ENCODE measurements around the gene DHX38.
A peak's percentile ranks its signal among the peaks of the same experiment; 100 is the strongest.

Gene DHX38

DNA sequence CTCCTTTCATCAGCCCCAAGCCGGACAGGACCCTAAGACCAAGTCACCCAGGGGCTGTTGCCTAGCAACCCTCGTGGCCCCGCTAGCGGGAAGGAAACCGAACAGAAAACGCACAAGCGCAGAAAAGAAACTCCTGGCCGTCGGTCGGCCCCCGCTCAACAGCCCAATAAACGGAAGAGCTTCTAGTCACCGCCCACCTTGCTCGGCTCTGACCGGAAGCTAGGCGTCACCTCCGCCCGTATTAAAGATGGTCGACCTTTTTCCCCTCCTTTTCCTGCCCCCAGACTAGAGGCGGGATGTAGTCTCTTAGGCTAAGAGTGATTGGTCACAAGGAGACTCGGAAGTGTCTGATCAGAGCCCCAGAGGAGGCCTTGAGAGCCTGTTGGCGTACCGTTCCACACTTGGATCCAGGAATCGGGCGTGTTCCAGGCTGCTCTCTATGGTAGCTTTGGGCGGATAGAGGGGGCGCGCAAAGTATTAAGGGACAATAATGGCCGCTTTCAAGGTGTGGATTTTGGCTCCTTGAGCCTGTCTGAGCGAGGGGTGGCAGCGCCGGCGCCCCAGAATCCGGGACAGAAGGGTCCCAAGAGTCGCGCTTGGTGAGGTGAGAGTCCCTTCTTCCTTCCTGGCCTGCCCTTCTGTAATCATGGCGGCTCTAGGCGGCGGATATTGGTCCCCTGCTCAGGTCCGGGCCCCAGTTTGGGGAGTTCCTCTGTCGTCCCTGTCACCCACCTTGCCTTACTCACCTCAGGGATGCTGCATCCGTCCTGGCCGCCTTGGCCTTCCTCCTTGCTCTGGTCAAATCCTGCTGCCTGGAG, at the start of gene DHX38, which contains the start of gene TXNL4B:
DHX38 (plus strand) TSS at position 400 of the 818 bp plus-strand sequence. CDS start 2,311 bp downstream, outside the sequence.
TXNL4B (minus strand) TSS at position 173 of the 818 bp plus-strand sequence. CDS start 2,871 bp downstream, outside the sequence.
- H4K20me1 ChIP-seq (ENCODE audit: insufficient read depth, low read length, poor library complexity, severe bottlenecking), result peaks cover 23% of the 10 kb centered on the region
- H3K27me3 ChIP-seq (ENCODE audit: insufficient read depth, low read length, poor library complexity, severe bottlenecking), result no peaks in the 10 kb centered on the region
- H3K79me2 ChIP-seq (ENCODE audit: insufficient read depth, low read length), result peaks cover 71% of the 10 kb centered on the region
- H3K4me1 ChIP-seq (ENCODE audit: insufficient read depth, low read length, poor library complexity, severe bottlenecking), result peaks cover 31% of the 10 kb centered on the region
- no peak for TF ChIP-seq EZH2phosphoT487 (IDR thresholded peaks at IDR 0.05; ENCODE audit: borderline replicate concordance)
- TF ChIP-seq, protein P1, sequence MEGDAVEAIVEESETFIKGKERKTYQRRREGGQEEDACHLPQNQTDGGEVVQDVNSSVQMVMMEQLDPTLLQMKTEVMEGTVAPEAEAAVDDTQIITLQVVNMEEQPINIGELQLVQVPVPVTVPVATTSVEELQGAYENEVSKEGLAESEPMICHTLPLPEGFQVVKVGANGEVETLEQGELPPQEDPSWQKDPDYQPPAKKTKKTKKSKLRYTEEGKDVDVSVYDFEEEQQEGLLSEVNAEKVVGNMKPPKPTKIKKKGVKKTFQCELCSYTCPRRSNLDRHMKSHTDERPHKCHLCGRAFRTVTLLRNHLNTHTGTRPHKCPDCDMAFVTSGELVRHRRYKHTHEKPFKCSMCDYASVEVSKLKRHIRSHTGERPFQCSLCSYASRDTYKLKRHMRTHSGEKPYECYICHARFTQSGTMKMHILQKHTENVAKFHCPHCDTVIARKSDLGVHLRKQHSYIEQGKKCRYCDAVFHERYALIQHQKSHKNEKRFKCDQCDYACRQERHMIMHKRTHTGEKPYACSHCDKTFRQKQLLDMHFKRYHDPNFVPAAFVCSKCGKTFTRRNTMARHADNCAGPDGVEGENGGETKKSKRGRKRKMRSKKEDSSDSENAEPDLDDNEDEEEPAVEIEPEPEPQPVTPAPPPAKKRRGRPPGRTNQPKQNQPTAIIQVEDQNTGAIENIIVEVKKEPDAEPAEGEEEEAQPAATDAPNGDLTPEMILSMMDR (conservative IDR thresholded peaks at IDR 0.05; ENCODE audit: low read length), result no peak
- H2AFZ ChIP-seq (ENCODE audit: low read length), result peak within 1 kb of the TSS; percentile 86
- H3K9me2 ChIP-seq (replicated peaks; ENCODE audit: low read depth, low read length), result no peaks in the 10 kb centered on the region
- H3K9ac ChIP-seq (ENCODE audit: low read depth, low read length, poor library complexity, severe bottlenecking), result peak within 1 kb of the TSS; percentile 94
- H3F3A ChIP-seq (ENCODE audit: low read depth), result no peaks in the 10 kb centered on the region
- peak within 1 kb of the TSS; percentile 97 for H3K4me3 ChIP-seq (ENCODE audit: low read length, poor library complexity, severe bottlenecking)
- peak within 1 kb of the TSS; percentile 90 for H3K4me2 ChIP-seq (ENCODE audit: low read depth, low read length, poor library complexity, severe bottlenecking)
- H3K9me3 ChIP-seq (ENCODE audit: insufficient read depth, low read depth, low read length), result no peaks in the 10 kb centered on the region
- peaks cover 21% of the 10 kb centered on the region; the same call in 1 of the 2 replicates for H3K36me3 ChIP-seq (ENCODE audit: insufficient read depth, low read length)

DNA sequence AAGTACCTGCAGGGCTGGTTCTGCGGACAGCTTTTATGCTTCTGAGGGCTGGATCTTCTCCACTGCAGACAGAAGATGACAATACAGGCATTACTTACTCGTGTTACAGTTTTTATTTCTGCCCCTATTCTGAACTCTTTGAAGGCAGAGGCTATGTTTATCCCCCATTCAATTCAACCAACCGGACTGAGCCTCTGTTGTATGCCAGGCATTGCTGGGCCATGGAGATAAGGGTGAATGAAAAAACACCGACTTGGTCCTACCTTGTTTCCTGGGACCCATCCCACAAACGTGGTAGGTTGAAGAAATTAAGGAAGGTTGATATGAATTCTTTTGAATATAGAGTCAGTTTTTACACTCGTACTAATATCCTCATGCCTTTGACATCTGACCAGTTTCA, 49.4 kb upstream of the DHX38 start:
- Histone ChIP-seq H3F3A (ENCODE audit: low read depth) (no peaks in the 10 kb centered on the region), H3K79me2 (ENCODE audit: insufficient read depth, low read length) (no peaks in the 10 kb centered on the region), H3K27me3 (ENCODE audit: insufficient read depth, low read length, poor library complexity, severe bottlenecking) (no peaks in the 10 kb centered on the region), H3K9me2 (replicated peaks; ENCODE audit: low read depth, low read length) (no peaks in the 10 kb centered on the region), H2AFZ (ENCODE audit: low read length) (no peak overlapping the region), H3K4me3 (ENCODE audit: low read length, poor library complexity, severe bottlenecking) (no peak overlapping the region), H3K4me1 (ENCODE audit: insufficient read depth, low read length, poor library complexity, severe bottlenecking) (peaks cover 9% of the 10 kb centered on the region), H3K9me3 (ENCODE audit: insufficient read depth, low read depth, low read length) (no peaks in the 10 kb centered on the region), H3K4me2 (ENCODE audit: low read depth, low read length, poor library complexity, severe bottlenecking) (no peak overlapping the region), H3K9ac (ENCODE audit: low read depth, low read length, poor library complexity, severe bottlenecking) (no peak overlapping the region), H3K36me3 (ENCODE audit: insufficient read depth, low read length) (no peaks in the 10 kb centered on the region), H4K20me1 (ENCODE audit: insufficient read depth, low read length, poor library complexity, severe bottlenecking) (no peaks in the 10 kb centered on the region)
- TF ChIP-seq, protein P1 (conservative IDR thresholded peaks at IDR 0.05; ENCODE audit: low read length), result no peak
- no peak for TF ChIP-seq EZH2phosphoT487 (IDR thresholded peaks at IDR 0.05; ENCODE audit: borderline replicate concordance)

DNA sequence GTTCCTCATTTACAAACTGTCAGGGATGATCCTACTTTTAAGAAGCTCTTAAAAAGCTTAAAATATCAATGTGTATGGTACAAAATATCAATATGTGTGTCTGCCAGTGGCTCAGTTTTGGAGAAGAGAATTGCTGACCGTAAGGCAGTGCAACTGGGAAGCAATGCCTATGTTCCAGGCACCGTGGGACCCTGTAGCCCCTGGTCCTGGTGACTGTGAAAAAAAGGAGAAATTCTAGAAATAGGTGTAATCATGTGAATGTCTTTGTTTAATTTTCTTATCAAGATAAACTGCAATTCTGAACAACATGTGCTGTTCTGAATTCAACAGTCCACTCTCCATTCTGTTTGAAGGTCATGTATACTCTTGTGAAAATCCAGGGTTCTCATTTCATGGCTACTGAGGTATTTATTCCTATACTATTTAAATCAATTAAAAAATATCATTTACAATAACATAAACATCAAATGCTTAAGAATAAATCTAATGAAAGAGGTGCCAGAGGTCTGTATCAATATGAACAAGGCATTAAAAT, 48.8 kb upstream of the DHX38 start:
- H3K9ac ChIP-seq (ENCODE audit: low read depth, low read length, poor library complexity, severe bottlenecking), result no peak overlapping the region
- H3K4me1 ChIP-seq (ENCODE audit: insufficient read depth, low read length, poor library complexity, severe bottlenecking), result peaks cover 9% of the 10 kb centered on the region
- H3K36me3 ChIP-seq (ENCODE audit: insufficient read depth, low read length), result no peaks in the 10 kb centered on the region
- TF ChIP-seq, protein P1 (conservative IDR thresholded peaks at IDR 0.05; ENCODE audit: low read length), result no peak
- no peaks in the 10 kb centered on the region for H3K9me2 ChIP-seq (replicated peaks; ENCODE audit: low read depth, low read length)
- H3K4me3 ChIP-seq (ENCODE audit: low read length, poor library complexity, severe bottlenecking), result no peak overlapping the region
- H4K20me1 ChIP-seq (ENCODE audit: insufficient read depth, low read length, poor library complexity, severe bottlenecking), result no peaks in the 10 kb centered on the region
- H2AFZ ChIP-seq (ENCODE audit: low read length), result no peak overlapping the region
- no peaks in the 10 kb centered on the region for H3K79me2 ChIP-seq (ENCODE audit: insufficient read depth, low read length)
- no peaks in the 10 kb centered on the region for H3K9me3 ChIP-seq (ENCODE audit: insufficient read depth, low read depth, low read length)
- no peak overlapping the region for H3K4me2 ChIP-seq (ENCODE audit: low read depth, low read length, poor library complexity, severe bottlenecking)
- no peaks in the 10 kb centered on the region for H3F3A ChIP-seq (ENCODE audit: low read depth)
- H3K27me3 ChIP-seq (ENCODE audit: insufficient read depth, low read length, poor library complexity, severe bottlenecking), result no peaks in the 10 kb centered on the region

Measured in Loucy (cell line).